GM19099 (cell line): ENCODE results near the gene FRMD7.

Experiments used
- POLR2A ChIP-seq: IDR thresholded peaks from 3 replicates; pipeline ENCODE4 v1.6.1; 2011; ENCODE audit warnings: low read depth; ENCODE audit not compliant: insufficient read length; ENCODE audit errors: extremely low read depth

The FRMD7 gene

DNA sequence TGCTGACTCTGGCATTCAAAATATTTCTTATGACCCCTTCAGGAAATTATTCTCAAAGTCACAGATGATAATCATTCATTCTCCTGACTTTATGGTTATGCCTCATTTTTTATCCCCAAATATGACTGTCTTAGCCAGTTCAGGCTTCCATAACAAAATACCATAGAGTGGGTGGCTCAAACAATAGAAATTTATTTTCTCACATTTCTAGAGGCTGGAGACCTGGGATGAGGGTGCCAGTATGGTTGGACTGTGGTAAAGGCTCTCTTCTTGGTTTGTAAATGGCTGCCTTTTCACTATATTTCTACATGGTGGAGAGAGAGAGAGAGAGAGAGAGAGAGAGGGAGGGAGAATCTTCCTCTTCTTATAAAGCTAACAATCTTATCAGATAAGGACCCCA is 20.5 kb downstream of the FRMD7 start:
- no peak for TF ChIP-seq POLR2A

DNA sequence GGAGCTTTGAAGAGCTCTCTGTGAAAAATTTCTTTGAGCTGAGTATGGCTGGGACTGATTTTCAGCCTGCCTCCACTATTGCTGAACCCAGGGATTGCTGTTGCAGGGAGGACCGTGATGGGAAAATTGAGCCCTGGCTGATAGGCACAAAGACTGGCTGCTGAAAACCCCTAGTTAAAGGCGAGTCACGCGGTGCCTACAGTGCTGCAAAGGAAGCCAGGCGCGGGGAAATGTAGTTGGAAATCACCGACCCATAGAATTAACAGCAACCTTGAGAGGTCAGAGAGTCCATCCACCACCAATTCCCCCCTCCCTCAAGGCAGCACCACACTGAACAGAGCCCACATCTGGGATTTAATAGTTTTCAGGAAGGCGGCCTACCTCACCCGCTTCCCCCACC is 26.0 kb downstream of the FRMD7 start:
- no peak for TF ChIP-seq POLR2A

DNA sequence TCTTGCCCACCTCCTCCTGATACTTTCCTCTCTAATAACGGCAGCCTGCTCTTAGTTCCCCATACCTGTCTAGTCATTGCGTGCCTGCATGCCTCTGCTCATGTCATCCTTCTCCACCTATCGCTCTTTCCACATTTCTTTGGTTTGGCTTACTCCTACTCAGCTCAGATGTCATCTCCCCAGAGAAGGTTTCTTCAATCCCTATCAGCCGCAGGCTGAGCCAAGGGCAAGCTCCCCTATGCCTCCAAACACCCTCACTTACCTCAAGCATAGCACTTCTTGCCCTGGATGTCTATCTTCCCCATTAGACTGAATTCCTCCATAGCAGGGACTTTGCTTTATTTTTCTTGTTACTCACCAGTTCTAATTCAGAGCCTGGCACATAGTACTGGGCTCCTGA is 26.6 kb downstream of the FRMD7 start:
- TF ChIP-seq POLR2A: no peak

DNA sequence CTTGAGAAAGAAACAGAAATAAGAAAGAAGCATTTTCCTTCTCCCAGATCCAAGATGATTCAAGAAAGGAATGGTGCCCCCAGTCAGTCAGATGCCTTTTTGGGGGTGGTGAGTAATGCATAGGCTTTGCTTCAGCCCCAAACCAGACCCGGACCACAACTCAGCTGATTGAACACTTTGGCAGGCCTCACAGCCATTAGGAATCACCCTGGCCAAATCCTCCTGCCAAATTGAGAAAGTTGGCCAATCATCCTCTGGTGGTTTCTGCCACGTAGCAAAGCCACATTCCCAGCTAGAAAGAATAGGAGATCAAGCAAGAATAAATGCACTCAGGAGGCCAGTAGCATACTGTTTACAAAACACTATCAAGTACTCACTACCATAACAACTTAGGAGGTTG is 33.7 kb downstream of the FRMD7 start:
- TF ChIP-seq POLR2A: no peak

DNA sequence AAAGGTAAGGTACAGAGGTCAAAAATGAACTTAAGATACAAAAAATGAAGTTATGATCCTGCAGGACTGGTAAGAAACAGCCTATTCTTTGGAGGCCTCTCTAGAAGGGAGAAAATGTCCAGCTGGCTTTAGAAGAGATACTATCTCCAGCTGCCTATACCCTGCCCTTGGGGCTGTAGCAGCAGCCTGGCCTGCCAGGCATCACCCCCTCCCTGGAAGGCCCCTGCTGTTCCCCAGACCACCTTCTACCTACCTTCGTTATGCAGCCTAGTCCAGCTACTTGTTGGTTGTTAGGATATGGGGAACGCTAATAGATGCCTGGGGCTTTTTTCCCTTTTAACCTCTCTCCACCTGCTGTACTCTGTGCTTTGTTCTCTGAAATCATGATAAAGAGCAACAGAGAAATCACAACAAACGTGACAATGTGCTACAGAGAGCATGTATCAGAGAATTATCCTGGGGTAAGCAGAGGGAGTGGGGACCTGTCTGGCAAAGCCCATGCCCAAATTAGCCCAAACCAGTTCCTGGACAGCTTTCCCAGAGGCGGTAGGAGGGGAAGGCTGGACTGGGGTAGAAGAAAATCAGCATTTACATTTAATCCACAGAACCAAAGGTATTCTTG is 34.5 kb downstream of the FRMD7 start:
- TF ChIP-seq POLR2A: no peak

DNA sequence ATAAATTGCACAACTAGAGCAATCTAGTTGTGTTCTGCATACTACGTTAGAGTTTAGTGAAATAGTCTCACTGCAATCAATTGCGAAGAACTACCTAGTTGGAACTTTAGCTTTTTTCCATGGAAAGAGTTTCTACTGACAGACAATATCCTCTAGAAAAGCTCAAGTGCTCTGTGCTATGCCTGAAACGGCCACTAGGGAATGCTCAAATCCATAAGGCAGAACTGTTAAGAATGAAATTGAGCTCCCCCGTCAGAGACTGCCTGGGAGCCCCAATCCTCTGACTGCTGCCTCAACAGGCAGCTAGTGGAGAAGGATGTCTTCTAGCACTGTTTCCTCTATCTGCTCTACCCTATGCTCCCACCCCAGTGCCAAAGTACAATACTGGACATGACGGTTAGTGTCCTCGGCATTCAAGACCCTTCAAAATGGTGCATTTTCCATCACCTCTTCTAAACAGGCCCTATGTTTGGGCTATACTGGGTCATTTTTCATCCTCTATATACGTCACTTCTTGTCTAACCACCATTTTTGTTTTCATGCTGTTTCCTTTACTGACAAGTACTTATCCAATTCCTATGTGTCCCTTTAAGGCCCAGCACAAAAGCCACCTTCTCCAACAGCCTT is 35.3 kb downstream of the FRMD7 start:
- TF ChIP-seq POLR2A: no peak

DNA sequence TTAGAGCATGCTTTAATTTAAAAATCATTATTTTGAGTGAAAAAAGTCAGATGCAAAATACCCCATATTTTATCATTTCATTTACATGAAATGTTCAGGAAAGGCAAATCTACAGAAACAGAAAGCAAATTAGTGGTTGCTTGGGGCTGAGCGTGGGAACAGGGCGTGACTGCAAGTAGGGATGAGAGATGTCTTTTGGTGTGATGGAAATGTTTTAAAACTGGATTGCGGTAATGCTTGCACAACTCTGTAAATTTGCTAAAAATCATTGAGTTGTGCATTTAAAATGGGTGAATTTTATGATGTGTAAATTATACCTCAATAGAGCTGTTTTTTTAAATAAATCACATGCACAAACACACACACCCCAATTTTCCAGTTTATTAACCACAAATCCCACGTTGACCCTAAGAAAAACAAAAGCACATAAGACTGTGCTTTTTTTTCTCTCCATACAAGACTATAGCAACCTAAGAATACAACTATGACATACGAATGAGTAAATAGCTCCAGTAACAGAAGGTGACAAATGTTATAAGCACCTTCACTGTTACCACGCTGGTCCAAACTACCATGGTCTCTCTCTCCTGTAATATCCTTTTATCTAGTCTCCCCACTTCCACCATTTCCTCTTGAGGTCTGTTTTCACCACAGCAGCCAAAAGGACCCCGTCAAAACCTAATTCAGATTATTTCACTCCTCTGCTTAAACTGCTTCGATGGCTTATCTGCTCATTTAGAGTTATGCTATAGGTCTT is 37.2 kb downstream of the FRMD7 start:
- no peak for TF ChIP-seq POLR2A

DNA sequence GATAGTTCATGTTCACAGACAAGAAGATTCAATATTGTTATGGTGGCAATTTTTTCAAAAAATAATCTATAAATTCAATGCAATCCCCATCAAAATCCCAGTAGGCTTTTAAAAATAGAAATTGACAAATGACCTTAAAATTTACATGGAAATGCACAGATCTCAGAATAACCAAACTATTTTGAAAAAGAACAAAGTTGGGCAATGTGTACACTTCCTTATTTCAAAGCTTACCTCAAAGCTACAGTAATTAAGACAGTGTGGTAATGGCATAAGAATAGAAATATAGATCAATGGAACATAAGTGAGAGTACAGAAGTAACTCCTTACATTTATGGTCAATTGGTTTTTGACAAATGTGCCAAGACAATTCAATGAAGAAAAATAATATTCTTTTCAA is 39.0 kb downstream of the FRMD7 start:
- TF ChIP-seq POLR2A: no peak

DNA sequence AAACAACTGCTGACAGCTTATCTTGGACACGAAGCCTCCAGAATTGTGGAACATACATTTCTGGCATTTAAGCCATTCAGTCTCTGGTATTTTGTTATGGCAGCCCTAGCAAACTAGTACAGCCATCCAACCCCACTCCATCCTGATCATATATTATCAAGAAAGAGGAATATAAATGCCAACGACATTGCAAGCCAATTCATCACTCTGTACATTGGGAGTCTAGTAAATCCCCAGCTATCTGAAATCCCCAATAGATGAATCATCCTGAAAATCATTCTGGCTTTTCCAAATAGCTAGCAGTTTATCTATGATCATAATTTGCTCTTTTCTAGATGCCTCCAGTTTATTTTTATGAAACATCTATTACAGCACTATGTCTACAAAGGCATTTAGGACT is 41.1 kb downstream of the FRMD7 start:
- no peak for TF ChIP-seq POLR2A

DNA sequence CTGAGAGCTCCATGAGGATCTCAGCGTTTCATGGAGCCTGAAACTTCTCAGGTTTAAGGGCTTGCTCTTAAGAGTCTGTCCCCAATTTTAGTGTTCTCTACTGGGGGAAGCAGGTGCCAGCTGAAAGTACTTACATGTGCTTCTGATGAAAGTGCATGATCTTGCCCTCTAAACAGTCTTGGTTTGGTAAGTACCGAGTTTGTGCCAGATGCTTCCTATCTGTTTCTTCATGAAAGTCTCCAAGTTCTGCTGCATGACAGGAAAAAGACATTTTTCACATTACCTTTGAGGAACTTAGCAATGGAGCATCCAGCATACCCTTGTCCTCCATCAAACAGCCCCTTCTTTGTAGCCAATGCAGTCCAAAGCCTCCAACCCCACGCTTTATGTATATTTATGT is 42.0 kb downstream of the FRMD7 start:
- TF ChIP-seq POLR2A: no peak

DNA sequence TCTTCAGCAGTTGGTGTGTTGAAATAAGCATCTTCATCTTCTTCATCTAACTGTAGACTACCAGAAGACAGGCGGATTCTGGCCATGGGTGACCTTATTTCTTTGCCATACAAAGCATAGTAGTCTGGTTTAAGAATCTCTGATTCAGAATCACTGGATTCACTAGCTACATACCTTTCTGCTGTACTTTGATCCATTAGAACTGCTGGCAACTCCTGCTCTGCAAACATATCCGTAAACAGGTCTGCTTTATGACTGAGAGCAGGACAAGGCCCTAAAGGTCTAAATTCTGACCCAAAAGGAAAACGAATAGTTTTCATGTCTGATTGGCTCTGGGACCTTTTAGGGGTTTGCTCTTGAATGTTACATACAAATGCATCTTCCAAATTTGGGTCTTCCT is 49.9 kb downstream of the FRMD7 start:
- no peak for TF ChIP-seq POLR2A

DNA sequence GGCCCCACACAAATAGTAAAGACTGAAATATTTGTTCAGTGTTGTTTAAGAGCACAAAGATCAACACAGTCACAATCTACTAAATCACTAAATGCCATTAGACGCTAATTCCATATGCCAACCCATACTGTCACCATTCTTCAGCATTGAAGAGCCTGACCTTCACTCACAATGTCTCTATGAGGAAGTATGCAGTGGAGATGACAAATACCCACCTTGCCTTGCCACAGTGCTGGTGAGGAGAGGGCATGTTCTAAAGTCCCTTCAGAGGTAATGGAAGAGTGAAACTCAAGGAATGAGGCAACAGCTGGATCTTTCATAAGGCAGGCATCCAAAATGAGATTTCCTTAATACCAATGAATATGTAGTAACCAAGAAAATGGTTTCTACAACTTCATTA is 50.4 kb downstream of the FRMD7 start:
- TF ChIP-seq POLR2A: no peak

DNA sequence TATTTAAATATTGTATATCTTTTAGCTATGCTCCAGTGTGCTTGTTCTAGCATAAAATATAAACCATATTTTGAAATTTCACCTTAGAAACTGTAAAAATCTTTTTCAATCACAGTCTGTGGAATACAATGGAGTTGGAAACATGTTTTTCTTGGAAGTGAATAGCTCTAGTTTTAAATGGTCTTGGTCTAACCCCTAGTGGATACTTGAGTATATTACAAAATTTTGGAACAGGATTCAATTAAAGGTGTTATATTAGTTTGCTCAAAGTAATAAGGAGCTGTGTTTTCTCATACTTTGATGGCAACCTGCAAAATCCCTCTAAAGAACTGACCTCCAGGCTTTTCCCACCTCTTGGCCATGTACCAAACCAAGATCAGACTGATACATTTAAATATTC is 56.6 kb downstream of the FRMD7 start:
- TF ChIP-seq POLR2A: no peak

DNA sequence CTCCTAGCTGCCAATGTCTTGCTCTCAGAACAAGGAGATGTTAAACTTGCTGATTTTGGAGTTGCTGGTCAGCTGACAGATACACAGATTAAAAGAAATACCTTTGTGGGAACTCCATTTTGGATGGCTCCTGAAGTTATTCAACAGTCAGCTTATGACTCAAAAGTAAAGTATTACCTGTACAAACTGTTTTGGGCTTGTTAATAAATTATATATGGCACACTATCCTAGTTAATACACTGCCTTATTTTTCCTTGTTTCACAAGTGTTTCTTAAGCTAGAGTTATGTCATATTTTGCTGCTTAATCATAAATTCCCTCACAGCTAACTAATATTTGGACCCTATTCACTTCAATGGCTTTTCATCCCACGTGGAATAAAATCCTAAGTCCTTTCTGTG is 59.4 kb downstream of the FRMD7 start:
- TF ChIP-seq POLR2A: no peak

DNA sequence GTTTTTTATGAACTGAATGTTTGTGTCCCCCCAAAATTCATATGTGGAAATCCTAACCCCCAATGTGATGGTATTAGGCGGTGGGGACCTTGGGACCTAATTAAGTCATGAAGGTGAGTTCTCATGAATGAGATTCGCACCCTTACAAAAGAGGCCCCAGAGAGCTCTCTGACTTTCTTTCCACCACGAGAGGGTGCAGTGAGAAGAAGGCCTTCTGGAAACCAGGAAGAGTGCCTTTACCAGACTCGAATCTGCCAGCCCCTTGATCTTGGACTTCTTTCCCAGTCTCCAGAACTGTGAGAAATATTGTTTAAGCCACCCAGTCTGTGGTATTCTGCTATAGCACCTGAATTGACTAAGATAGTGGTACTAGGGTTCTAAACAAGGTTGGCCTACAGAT is 64.0 kb downstream of the FRMD7 start:
- TF ChIP-seq POLR2A: no peak

DNA sequence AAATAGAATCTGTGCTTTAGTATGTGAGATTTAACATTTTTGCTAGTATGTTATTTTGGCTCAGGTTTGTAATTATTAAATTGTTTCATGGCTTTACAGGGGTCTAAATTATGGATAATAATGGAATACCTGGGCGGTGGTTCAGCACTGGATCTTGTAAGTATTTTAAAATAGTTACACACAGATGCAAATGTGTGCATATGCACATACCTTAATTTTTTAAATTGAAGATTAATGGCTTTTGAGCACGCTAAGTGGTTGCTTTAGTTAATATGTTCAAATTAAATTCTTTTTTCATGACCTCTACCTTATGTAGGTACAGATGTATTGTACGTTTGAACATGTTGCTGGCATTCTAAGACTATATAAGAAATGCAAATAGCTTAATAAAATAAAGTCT is 64.5 kb downstream of the FRMD7 start:
- no peak for TF ChIP-seq POLR2A

DNA sequence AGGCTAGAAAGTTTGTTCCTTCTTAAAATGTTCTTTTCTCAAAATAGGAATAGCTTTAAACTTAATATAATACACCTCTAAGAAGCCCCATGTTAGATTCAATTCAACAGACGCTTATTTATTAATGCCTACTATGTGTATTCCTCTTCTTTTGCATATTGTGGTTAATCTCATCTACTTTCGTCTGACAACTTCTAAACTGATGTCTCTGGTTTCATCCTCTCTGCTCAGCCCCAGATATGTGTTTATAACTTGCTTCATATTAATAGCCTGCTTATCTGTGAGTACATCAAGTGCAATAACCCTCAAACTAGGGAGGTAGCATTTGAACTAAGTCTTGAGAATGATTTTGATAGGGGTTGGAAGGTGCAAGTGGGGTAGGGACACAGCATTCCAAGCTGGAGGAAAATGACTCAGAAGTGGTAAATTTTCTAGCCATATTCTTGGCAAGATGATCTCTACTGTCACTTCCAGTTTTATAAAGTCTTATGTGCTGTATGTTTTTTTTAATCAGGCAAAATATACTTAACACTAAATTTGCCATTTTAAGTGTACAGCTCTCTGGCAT is 67.8 kb downstream of the FRMD7 start:
- no peak for TF ChIP-seq POLR2A

DNA sequence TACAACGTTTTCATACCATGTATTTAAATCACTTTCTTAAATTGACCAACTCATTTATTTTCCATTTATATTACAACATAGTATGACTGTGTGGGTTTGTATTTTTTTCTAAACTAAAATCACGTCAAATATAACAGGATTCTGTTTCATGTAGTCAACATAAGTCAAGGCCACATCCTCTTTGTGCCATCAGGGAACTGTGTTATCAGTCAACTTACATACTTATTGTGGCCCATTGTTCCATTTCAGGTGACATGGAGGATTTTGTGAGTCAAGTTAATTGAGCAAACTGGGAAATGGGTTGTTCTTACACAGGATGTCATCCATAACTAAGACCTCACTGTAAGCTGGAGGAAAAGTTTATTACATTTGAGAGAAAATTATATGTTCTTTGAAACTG is 68.8 kb downstream of the FRMD7 start:
- no peak for TF ChIP-seq POLR2A
